Fibroblast of peridontal ligament (primary cell): Measurements from ENCODE around the gene SLC22A1.
A peak's percentile ranks its signal among the peaks of the same experiment; 100 is the strongest.
"Not testable (repeated sequence)": the region's sequence is repeated elsewhere in the genome, so short reads cannot be mapped to it uniquely, and the experiment has no call there.

Experiments
- DNase-seq: peaks from one replicate; pipeline ENCODE4 v3.0.0-alpha.2; 2010; ENCODE audit errors: extremely low read depth

The SLC22A1 gene

GRCh38 chr6:160093946-160094345 lies 27.7 kb upstream of the SLC22A1 start:
- DNase-seq, result no peak

DNA sequence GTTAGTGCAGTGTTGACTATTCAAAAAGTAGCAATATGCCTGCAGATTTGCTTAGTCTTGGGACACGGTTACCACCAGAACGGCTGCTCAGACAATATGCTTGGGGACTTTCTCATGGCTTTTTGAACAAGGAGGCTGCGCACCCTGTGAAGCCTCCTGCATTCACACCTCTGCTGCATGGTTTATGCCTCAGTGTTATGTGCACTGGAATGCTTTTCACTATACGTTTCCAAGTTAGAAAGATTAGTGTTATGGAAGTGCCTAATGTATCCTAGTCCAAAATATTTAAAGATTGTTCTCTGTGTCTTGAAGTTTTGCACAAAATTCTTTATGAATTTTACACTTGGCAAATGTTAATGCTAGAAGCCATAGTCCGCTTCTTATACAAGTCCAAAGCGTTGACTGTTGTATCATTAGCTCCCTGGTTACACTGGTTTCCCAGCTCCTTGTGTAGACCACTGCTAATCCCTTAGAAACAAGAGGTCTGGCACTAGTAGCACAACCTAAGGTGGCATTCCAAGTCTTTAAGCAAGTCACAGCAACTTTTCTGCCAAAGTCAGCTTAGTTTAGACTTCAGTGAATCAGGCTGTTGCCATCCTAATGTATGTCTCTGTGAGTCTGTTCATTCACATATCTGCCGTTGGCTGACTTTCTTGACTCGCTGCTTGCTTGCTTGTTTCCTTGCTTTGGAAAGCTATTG lies 26.3 kb upstream of the SLC22A1 start:
- DNase-seq, result no peak

DNA sequence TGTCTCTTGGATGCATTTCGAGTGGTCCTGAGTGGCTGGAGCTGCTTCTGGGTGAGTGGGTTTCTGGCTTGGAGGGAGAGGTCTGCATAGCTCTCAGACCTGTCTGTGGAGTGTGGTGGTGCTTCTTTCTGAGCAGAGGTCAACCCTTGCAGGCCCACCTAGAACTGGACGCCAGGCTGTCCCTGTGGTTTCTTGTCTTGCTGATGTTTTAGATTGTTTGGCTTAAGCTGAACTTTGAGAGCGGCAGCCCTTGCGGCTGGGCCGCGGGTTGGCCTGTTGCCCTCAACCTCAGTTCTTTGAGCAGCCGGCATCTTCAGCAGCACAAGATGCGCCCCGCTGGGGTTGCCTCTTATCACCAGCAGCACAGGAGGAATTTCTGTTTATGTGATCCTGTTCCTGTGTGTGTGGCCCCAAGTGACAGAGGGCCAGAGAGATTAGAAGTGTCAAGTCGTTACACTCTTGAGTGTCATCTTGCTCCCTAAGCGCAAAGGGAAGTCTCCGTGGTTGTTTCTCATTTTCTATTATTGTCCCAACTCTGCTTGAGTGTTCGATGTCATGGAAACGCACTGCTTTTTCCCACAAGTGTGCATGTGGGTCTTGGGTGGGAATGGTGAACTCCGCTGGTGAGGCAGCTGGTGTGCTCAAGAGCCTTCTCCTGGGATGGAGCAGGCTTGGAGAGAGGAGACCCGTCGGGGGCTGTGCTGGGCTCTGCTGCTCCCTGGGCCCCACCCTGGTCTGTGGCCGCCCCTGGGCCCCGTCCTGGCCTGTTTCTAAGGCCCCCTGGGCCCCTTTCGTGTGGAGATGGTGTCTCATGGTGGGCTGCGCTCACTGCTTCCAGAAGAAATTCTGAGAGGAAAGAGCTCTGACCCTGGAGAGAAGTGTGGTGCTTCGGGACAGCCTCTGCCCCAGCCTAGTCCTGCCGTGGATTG lies 20.1 kb upstream of the SLC22A1 start:
- DNase-seq, result no peak

GRCh38 chr6:160102399-160102798 lies 19.2 kb upstream of the SLC22A1 start:
- no peak for DNase-seq

- DNase-seq, result peak; percentile 32
These were observed 18.4 kb upstream of the SLC22A1 start for GRCh38 chr6:160102956-160103824.

DNA sequence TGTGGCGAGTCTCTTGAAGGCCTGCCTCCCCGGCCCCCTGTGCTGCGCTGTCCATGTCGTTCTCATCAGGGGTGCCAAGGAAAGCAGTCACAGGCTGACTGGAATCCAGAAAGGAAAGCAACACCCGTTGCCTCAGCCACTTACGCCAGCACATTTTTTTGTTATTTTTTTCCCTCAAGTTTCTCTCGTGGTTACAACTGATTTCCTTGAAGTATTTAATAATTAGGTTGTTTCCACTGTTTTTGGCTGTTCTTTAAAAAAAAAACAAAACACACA lies 17.9 kb upstream of the SLC22A1 start:
- DNase-seq, result no peak

DNA sequence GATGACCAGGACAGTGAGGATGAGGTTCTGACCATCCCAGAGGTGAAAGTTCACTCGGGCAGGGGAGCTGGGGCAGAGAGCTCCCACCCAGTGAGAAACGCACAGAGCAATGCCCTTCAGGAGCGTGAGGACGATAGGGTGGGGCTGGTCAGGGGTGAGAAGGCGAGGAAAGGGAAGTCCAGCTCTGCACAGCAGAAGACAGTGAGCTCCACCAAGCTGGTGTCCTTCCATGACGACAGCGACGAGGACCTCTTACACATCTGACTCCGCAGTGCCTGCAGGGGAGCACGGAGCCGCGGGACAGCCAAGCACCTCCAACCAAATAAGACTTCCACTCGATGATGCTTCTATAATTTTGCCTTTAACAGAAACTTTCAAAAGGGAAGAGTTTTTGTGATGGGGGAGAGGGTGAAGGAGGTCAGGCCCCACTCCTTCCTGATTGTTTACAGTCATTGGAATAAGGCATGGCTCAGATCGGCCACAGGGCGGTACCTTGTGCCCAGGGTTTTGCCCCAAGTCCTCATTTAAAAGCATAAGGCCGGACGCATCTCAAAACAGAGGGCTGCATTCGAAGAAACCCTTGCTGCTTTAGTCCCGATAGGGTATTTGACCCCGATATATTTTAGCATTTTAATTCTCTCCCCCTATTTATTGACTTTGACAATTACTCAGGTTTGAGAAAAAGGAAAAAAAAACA lies 16.6 kb upstream of the SLC22A1 start:
- DNase-seq, result no peak

GRCh38 chr6:160106010-160106409 lies 15.6 kb upstream of the SLC22A1 start:
- no peak for DNase-seq

DNA sequence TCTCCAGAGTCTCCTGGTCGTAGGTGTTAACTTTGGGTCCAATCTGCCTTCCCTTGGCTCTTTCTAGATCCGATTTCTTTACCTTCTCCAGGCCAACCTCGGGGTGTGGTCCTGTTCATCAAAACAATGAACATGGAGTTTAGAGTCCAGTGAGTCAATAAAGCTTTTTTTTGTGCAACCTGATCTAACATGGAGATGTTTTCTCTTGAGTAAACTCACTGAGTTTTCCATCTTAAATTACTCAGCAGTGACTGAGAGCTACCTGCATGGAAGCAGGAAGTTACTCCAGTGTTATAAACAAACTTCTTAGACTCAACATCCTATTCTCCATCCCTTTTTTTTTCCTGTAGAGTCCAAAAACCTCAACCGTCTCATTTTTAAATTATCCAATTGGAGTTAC lies 14.9 kb upstream of the SLC22A1 start:
- no peak for DNase-seq

DNA sequence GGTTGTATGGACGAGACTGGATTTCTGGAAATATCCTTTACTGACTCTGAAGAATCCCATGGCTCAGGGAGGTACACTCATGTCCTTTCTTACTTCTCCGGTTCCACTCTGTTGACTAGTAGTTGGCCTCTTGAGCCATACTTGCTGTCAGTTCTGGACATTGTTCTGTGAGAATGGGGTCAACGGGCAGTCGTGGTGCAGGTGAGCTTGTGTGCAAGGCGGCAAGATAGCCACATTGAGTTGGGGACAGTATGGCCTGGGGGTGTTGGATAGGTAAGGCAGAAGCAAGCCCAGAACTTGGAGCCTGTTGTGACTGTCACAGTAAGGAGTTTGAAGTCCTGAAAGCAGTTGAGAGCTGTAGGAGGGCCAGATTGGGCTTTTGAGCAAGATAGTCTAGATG lies 13.5 kb upstream of the SLC22A1 start:
- DNase-seq, result no peak

DNA sequence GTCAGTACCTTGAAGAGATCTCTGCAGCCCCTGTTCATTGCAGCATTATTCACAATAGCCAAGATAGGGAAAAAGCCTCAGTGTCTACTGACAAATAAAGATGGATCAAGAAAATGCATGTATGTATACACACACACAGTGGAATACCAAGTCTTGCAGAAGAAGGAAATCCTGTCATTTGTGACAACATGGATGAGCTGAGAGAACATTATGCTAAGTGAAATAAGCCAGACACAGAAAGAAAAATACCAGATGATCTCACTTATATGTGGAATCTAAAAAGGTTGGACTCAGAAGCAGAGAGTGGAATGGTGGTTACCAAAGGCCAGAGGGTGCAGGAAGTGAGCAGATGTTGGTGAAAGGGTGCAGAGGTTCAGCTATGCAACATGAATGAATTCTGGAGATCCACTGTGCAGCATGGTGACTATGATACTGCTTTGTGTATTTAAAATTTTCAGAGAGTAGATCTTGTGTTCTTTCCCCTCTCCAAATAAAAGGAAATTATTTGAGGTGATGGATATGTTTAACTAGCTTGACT lies 11.0 kb upstream of the SLC22A1 start:
- DNase-seq, result no peak

DNA sequence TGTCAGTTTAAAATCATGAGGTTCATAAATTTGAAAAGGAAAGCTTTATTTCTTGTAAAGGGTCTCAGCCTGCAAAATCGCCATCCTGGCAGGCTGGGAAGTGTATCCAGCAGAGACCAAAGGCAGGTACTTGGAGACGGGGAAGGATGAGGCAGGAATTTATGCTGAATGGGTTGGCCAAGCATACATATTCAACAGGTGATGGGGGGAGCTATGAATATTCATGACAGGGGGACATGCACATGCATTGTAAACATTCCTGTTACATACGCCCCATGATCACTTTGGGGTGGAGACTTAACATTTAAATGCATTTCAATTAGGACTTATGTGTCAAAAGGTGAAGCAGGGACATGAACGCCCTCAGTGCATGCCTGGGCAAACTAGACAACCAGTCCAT lies 9.8 kb upstream of the SLC22A1 start:
- DNase-seq, result no peak

DNA sequence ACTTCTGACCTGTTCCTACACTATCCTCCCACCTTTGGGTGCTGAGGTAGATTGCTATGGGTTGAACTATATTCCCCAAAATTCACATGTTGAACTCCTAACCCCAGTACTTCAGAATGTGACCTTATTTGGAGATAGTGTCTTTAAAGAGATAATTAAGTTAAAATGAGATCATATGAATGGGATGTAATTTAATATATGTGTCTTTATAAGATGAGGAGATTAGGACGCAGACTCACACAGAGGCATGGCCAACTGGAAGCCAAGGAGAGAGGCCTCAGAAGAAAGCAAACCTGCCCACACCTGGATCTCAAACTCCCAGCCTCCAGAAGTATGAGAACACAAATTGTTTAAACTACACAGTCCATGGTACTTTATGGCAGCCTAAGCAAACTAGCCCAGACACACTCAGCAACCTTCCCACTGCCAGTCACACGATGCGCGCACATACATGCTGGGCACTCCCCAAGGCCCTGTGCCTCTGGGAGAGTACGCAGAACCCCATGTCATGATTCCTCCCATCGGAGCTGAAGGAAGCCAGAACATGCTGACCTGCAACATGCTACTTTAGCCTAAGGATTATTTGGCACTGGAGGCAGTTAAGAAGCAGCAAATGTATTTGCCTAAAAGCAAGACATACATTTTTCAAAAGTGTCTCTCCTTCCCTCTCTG lies 8.9 kb upstream of the SLC22A1 start:
- no peak for DNase-seq

GRCh38 chr6:160114536-160114935 lies 7.1 kb upstream of the SLC22A1 start:
- DNase-seq, result not testable (repeated sequence)

- DNase-seq, result no peak
These were observed 6.2 kb upstream of the SLC22A1 start for GRCh38 chr6:160115421-160115820.

GRCh38 chr6:160116411-160116810 lies 5.2 kb upstream of the SLC22A1 start:
- DNase-seq, result no peak

DNA sequence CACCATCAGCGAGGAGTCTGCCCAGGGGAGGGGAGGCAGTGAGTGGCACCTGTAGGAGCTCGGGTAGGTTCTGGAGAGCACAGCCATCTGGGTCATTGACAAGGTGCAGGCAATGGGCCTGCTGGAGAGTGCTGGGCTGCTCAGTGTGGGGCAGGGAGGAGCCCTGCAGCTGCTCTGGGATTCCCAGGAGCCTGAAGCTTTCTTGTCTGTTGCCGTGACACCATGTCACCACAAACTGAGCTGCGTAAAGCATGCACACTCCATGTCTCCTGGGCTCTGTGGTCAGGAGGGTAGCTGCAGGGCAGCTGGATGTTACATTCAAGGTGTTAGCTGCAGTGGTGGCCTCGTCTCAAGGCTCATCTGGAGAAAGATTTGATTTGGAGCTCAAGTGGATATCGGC lies 4.5 kb upstream of the SLC22A1 start:
- no peak for DNase-seq

DNA sequence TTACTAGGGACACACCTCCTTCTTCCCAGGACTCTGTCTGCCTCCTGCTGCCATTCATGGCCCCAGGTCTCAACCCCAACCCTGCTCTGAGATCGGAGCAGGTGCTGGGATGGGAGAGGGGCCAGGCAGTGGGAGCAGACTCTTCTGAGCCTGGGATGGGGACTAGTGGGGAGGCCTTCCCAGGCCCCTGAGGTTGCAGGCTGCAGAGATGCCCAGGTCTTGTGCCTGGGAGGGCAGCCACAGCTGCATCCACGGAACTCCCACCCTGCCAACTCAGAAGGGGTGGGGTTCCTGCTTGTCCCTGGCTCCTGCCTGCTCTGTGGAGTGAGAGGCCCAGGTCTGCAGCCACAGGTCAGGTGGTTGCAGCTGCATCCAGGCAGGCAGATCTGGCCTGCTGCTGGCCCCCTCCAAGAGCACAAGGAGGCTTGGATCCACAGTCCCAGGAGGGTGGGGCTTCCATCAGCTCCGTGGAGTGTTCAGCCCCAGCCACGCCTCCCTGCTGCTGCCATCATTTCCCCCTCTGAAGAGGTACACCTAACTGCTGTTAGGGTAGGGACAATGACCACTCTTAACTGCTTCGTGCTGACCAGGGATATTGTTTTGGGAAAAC lies 2.9 kb upstream of the SLC22A1 start:
- DNase-seq, result no peak

GRCh38 chr6:160120087-160120486 lies 1.5 kb upstream of the SLC22A1 start:
- no peak for DNase-seq

GRCh38 chr6:160121981-160122380 lies 366 bp downstream of the SLC22A1 start:
- DNase-seq, result no peak

DNA sequence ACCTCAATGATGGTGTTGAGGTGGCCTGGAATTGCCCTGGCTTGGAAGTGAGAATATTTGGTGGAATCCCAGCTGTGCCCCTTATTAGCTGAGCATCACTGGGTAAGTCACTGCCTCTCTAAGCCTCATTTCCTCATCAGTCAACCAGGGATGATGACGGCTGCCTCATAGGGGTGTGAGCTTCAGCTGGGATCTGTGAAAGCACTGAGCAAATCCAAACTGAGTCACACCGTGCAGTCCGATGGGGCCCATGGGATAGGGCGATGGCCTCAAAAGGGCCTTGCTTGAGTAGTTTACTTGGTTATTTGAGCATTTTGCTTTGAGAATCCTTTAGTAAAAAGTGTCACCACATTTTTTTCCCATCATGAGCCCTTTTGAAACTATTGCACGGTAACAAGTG lies 1.1 kb downstream of the SLC22A1 start:
- DNase-seq, result no peak
